A549 (cell line): ENCODE measurements around the gene EBF4.
A peak's percentile ranks its signal among the peaks of the same experiment; 100 is the strongest.

Experiments
- CEBPB ChIP-seq, 2 experiments: fragments of >200 bp in 1 of 2; sonication (Bioruptor Twin) in 1 of 2; formaldehyde crosslinking in 1 of 2; IDR thresholded peaks; 2 replicates each; pipeline ENCODE4 v1.6.1; 2012 to 2016
- JUN ChIP-seq, 2 experiments: fragments of >200 bp; sonication (Bioruptor Twin); formaldehyde crosslinking; IDR thresholded peaks; 2 replicates in 1 of 2; 3 replicates in 1 of 2; pipeline ENCODE4 v1.6.1; 2016 to 2017
- SMC3 ChIP-seq: fragments of >200 bp; sonication (Bioruptor Twin); formaldehyde crosslinking; IDR thresholded peaks from 3 replicates; pipeline ENCODE4 v1.6.1; 2018; ENCODE audit warnings: inconsistent platforms
- SREBF2 ChIP-seq: fragments of 450-650 bp; IDR thresholded peaks from 2 replicates; pipeline ENCODE4 v1.6.1; 2014; ENCODE audit warnings: mild to moderate bottlenecking, moderate library complexity
- ZC3H11A ChIP-seq: fragments of 450-650 bp; IDR thresholded peaks from 2 replicates; pipeline ENCODE4 v1.6.1; 2014; ENCODE audit warnings: antibody characterized with exemption, mild to moderate bottlenecking
- TF ChIP-seq, protein P1 (sequence below): fragments of >200 bp; sonication (Bioruptor Twin); formaldehyde crosslinking; IDR thresholded peaks from 3 replicates; pipeline ENCODE4 v1.5.1; 2016
- TF ChIP-seq, protein P2 (sequence below): fragments of 250-450 bp; sonication (Bioruptor Pico); IDR thresholded peaks from 2 replicates; pipeline ENCODE4 v1.5.0; 2020; ENCODE audit warnings: low read depth, mild to moderate bottlenecking, moderate library complexity
- TF ChIP-seq, protein P3 (sequence below): fragments of 450-650 bp; IDR thresholded peaks from 2 replicates; pipeline ENCODE4 v1.6.1; 2014; ENCODE audit warnings: antibody characterized with exemption

DNA sequence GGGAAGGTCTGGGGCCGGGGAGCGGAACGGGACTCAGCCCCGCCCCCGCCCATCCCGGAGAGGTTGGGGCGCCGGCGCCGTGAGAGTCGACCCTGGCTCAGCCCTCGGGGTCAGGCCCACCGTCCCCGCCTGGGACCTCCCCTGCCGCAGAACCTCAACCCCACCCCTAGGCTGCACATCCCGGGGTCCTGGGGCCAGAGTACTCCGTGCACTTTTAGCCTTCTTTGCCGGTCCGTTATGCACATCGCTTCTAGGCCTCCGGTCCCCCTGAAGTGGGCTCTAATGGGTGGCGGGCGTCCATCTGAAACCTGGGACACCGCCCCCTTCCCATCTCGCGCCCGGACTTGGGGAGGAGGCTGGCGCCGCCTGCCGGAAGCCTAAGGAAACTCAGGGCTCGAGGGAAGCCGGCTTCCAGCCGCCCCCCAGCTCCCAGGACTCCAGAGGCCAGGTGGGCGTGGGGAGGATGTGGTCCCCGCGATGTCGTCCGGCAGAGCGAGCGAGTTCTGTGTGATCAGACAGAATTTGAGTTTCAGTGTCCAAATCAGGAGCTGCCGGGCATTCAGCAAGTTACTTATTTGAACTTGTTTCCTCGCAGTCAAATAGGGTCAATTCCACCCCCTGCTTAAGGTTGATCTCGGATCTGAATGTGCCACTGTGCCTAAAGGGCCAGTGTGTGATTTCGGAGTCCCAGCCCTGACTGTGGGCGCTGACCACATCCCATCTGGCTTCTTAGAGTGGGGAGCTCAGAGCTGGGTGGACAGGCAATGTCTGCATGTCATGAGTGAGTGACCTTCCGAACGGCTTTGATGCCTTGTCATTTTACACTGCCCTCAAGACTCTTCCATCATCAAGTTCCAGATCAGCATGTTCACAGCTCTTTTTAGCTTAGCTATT, 60.2 kb downstream of the EBF4 start:
- TF ChIP-seq SMC3, result peak; percentile 65
- TF ChIP-seq, protein P1, sequence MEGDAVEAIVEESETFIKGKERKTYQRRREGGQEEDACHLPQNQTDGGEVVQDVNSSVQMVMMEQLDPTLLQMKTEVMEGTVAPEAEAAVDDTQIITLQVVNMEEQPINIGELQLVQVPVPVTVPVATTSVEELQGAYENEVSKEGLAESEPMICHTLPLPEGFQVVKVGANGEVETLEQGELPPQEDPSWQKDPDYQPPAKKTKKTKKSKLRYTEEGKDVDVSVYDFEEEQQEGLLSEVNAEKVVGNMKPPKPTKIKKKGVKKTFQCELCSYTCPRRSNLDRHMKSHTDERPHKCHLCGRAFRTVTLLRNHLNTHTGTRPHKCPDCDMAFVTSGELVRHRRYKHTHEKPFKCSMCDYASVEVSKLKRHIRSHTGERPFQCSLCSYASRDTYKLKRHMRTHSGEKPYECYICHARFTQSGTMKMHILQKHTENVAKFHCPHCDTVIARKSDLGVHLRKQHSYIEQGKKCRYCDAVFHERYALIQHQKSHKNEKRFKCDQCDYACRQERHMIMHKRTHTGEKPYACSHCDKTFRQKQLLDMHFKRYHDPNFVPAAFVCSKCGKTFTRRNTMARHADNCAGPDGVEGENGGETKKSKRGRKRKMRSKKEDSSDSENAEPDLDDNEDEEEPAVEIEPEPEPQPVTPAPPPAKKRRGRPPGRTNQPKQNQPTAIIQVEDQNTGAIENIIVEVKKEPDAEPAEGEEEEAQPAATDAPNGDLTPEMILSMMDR, result peak; percentile 84
- TF ChIP-seq, protein P2, sequence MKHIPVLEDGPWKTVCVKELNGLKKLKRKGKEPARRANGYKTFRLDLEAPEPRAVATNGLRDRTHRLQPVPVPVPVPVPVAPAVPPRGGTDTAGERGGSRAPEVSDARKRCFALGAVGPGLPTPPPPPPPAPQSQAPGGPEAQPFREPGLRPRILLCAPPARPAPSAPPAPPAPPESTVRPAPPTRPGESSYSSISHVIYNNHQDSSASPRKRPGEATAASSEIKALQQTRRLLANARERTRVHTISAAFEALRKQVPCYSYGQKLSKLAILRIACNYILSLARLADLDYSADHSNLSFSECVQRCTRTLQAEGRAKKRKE (CRISPR knock-in tag), result no peak
- TF ChIP-seq SREBF2, result no peak
- TF ChIP-seq, protein P3, sequence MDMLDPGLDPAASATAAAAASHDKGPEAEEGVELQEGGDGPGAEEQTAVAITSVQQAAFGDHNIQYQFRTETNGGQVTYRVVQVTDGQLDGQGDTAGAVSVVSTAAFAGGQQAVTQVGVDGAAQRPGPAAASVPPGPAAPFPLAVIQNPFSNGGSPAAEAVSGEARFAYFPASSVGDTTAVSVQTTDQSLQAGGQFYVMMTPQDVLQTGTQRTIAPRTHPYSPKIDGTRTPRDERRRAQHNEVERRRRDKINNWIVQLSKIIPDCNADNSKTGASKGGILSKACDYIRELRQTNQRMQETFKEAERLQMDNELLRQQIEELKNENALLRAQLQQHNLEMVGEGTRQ, result no peak
- no peak for TF ChIP-seq ZC3H11A
- no peak for TF ChIP-seq JUN (IDR thresholded peaks at IDR 0.05)
- no peak for TF ChIP-seq CEBPB (IDR thresholded peaks at IDR 0.05)
